ENCODE results near the gene HS3ST6. TPM values are rescaled to one million over a fixed set of nuclear protein-coding genes. Genes with fewer than 3 reads are reported as not detected.

HS3ST6 gene
- total and polyA plus RNA-seq, 2 of the 13 experiments (the other 11 are each of a cell fraction or from before 2014, with no cell fraction given), result not detected

GRCh38 chr16:1941162-1942046, 23.2 kb upstream of the HS3ST6 start (continued):
- TF ChIP-seq PCBP1 (IDR thresholded peaks at IDR 0.05; ENCODE audit: borderline replicate concordance, low read depth, low read length) (0 out of 2 replicates have a peak, but pooled peaks have one; percentile 4), SRSF9 (IDR thresholded peaks at IDR 0.05; ENCODE audit: borderline replicate concordance, insufficient read depth, low read depth, low read length, poor library complexity, severe bottlenecking) (no peak), ZNF737 (CRISPR knock-in tag; IDR thresholded peaks at IDR 0.05; ENCODE audit: borderline replicate concordance) (0 out of 2 replicates have a peak, but pooled peaks have one; percentile 21), ELF4 (CRISPR knock-in tag; IDR thresholded peaks at IDR 0.05; ENCODE audit: borderline replicate concordance) (no peak), ZNF280B (CRISPR knock-in tag; IDR thresholded peaks at IDR 0.05; ENCODE audit: borderline replicate concordance) (no peak), ZNF138 (CRISPR knock-in tag; IDR thresholded peaks at IDR 0.05; ENCODE audit: low read depth) (0 out of 2 replicates have a peak, but pooled peaks have one; percentile 25), TFE3 (CRISPR knock-in tag; IDR thresholded peaks at IDR 0.05) (no peak), HIVEP1 (CRISPR knock-in tag; IDR thresholded peaks at IDR 0.05) (no peak), THAP11 (CRISPR knock-in tag; IDR thresholded peaks at IDR 0.05) (peak; percentile 22; the same call in 1 of the 2 replicates), FOXM1 (CRISPR knock-in tag; IDR thresholded peaks at IDR 0.05) (no peak), ZNF580 (CRISPR knock-in tag; IDR thresholded peaks at IDR 0.05; ENCODE audit: borderline replicate concordance, low read depth) (no peak), TRIM22 (IDR thresholded peaks at IDR 0.05) (no peak), ZBTB7A (CRISPR knock-in tag; IDR thresholded peaks at IDR 0.05) (no peak), IKZF4 (CRISPR knock-in tag; IDR thresholded peaks at IDR 0.05; ENCODE audit: borderline replicate concordance, low read depth, not compliant biosample characterization) (no peak), DMAP1 (CRISPR knock-in tag; IDR thresholded peaks at IDR 0.05) (peak; percentile 54; the same call in 1 of the 2 replicates), ZNF256 (CRISPR knock-in tag; conservative IDR thresholded peaks at IDR 0.05) (no peak), ZNF501 (CRISPR knock-in tag; IDR thresholded peaks at IDR 0.05) (no peak), MTERF4 (CRISPR knock-in tag; IDR thresholded peaks at IDR 0.05) (no peak), ZNF30 (CRISPR knock-in tag; IDR thresholded peaks at IDR 0.05) (no peak)
